Transverse colon (tissue), 4 donors: Measurements from ENCODE around the gene UGT2B17.

Experiments used
- EP300 ChIP-seq: sonication (generic); formaldehyde crosslinking; IDR thresholded peaks from one replicate; pipeline ENCODE4 v1.6.1; 2017; ENCODE audit warnings: antibody characterized with exemption, low read depth
- POLR2A ChIP-seq: fragments of 450-650 bp; IDR thresholded peaks from one replicate; pipeline ENCODE4 v1.6.1; 2016; ENCODE audit warnings: antibody characterized with exemption, mild to moderate bottlenecking, moderate library complexity
- POLR2AphosphoS5 ChIP-seq, 3 donors: sonication (generic); formaldehyde crosslinking; IDR thresholded peaks; one replicate each; pipeline ENCODE4 v1.6.1; 2016; ENCODE audit warnings: antibody characterized with exemption in 3 of 3
- TF ChIP-seq, protein P1 (sequence below), 5 experiments: fragments of 200-600 bp in 3 of 5; fragments of 450-650 bp in 2 of 5; sonication (generic) in 3 of 5; IDR thresholded peaks; 1 replicate in 2 of 5; 2 replicates in 3 of 5; pipeline ENCODE4 v1.5.1; 2016 to 2017; ENCODE audit warnings: antibody characterized with exemption in 5 of 5, inconsistent platforms in 3 of 5, mild to moderate bottlenecking in 2 of 5, moderate library complexity in 1 of 5

DNA sequence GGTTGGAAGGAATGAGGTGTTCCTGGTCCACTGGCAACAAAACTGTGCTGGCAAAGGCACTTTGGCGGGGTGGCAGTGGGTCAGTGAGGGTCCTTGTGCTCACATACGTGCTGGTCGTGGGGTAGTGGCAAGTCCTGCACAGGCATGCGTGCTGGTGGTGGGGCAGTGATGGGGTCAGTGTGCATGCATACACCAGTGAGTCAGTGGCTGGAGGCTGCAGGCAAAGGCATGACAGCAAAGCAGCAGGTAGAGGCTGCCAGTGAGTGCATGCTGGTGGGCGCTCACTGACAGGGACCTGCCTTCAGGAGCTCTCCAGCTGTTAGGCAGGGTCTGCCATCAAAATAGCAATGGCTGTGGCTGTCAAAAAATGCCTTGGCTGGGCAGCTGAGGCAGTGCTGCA, 86.8 kb downstream of the UGT2B17 start:
- TF ChIP-seq POLR2A (no peak), POLR2AphosphoS5 (IDR thresholded peaks at IDR 0.05) (no peak), EP300 (no peak)
- TF ChIP-seq, protein P1, sequence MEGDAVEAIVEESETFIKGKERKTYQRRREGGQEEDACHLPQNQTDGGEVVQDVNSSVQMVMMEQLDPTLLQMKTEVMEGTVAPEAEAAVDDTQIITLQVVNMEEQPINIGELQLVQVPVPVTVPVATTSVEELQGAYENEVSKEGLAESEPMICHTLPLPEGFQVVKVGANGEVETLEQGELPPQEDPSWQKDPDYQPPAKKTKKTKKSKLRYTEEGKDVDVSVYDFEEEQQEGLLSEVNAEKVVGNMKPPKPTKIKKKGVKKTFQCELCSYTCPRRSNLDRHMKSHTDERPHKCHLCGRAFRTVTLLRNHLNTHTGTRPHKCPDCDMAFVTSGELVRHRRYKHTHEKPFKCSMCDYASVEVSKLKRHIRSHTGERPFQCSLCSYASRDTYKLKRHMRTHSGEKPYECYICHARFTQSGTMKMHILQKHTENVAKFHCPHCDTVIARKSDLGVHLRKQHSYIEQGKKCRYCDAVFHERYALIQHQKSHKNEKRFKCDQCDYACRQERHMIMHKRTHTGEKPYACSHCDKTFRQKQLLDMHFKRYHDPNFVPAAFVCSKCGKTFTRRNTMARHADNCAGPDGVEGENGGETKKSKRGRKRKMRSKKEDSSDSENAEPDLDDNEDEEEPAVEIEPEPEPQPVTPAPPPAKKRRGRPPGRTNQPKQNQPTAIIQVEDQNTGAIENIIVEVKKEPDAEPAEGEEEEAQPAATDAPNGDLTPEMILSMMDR (IDR thresholded peaks at IDR 0.05): no peak
